Body of pancreas (tissue), 4 donors: ENCODE results near the gene CCDC78. TPM values are rescaled to one million over a fixed set of nuclear protein-coding genes. Genes with fewer than 3 reads are reported as not detected.

Experiments
- ATAC-seq: fragments of 150-250 bp; one replicate; pipeline ENCODE4 v1.9.1; 2016
- DNase-seq, 4 donors: peaks; one replicate each; pipeline ENCODE4 v3.0.0-alpha.2; 2019
- H3K27ac ChIP-seq, 4 donors: fragments of 200-600 bp; sonication (generic); 1 replicate in 3 of 4; 2 replicates in 1 of 4; pipeline versions ENCODE4 v1.5.1 to v1.6.1; 2016 to 2019; ENCODE audit warnings: mild to moderate bottlenecking in 1 of 4, mixed read lengths in 1 of 4, moderate library complexity in 1 of 4
- H3K27me3 ChIP-seq, 2 donors: fragments of 200-600 bp; sonication (generic); one replicate each; pipeline ENCODE4 v1.6.0; 2016; ENCODE audit warnings: mild to moderate bottlenecking in 1 of 2
- H3K36me3 ChIP-seq, 2 donors: fragments of 200-600 bp; sonication (generic); replicated peaks in 1 of 2; 2 replicates each; pipeline ENCODE4 v1.5.1; 2016; ENCODE audit warnings: low read depth in 2 of 2; ENCODE audit not compliant: insufficient read depth in 1 of 2
- H3K4me1 ChIP-seq: fragments of 200-600 bp; sonication (generic); one replicate; pipeline ENCODE4 v1.6.0; 2016
- H3K4me3 ChIP-seq, 2 donors: fragments of 200-600 bp; sonication (generic); 1 replicate in 1 of 2; 2 replicates in 1 of 2; pipeline ENCODE4 v1.5.1; 2016 to 2019
- H3K9me3 ChIP-seq, 3 donors: fragments of 200-600 bp; sonication (generic); 1 replicate in 2 of 3; 2 replicates in 1 of 3; pipeline ENCODE4 v1.5.1; 2016
- CTCF ChIP-seq, 7 experiments: fragments of 450-650 bp in 4 of 7; fragments of 200-600 bp in 3 of 7; sonication (generic) in 3 of 7; IDR thresholded peaks; one replicate each; pipeline ENCODE4 v1.5.1; 2016 to 2019; ENCODE audit warnings: antibody characterized with exemption in 7 of 7
- POLR2A ChIP-seq, 3 donors: fragments of 450-650 bp; IDR thresholded peaks; one replicate each; pipeline ENCODE4 v1.6.1; 2016; ENCODE audit warnings: antibody characterized with exemption in 3 of 3, mild to moderate bottlenecking in 2 of 3
- WGBS, 2 donors: methylation state at CpG; one replicate each; pipeline ENCODE4 v1.1.5; 2017; 5-methylcytosine and 5-hydroxymethylcytosine counted together
- intact Hi-C: fragments of 100-400 bp; cut with DNase I; formaldehyde crosslinking; loops from one replicate; pipeline ENCODE4 v1.15.1; 2023
- total RNA-seq, 2 donors: library from RNA; depleted of rRNA; stranded (reverse); fragments of >200 nt; gene quantifications; one replicate each; pipeline ENCODE4 v1.1.0, GENCODE V29; 2016

The CCDC78 gene
- total RNA-seq, 2 donors from 2014 or later = not detected

- Histone ChIP-seq H3K27me3 (peaks cover 0 to 42% of the 10 kb centered on the region in 2 donors), H3K27ac (no peak overlapping the region), H3K4me3 (no peak overlapping the region), H3K9me3 (no peaks in the 10 kb centered on the region), H3K36me3 (no peaks in the 10 kb centered on the region), H3K4me1 (peaks cover 10% of the 10 kb centered on the region)
- intact Hi-C loops = loop anchor here (10.0 kb wide), 1 partner anchor 474 kb away; no protein-coding TSS in a partner anchor
- ATAC-seq = peak; percentile 68
- 5% methylated on average over 65 of the region's 76 CpGs; no CpG with 5 or more reads in 1 of the 2 donors for WGBS, 2 donors
- DNase-seq = peak in 1 of 4 donors; percentile 50
- TF ChIP-seq POLR2A (IDR thresholded peaks at IDR 0.05) (no peak), CTCF (IDR thresholded peaks at IDR 0.05) (no peak)
Observed at GRCh38 chr16:700684-701584, 25.3 kb downstream of the CCDC78 start.

- Histone ChIP-seq H3K4me3 (no peak overlapping the region), H3K36me3 (no peaks in the 10 kb centered on the region), H3K27ac (no peak overlapping the region), H3K9me3 (no peaks in the 10 kb centered on the region), H3K27me3 (peaks cover 0 to 48% of the 10 kb centered on the region in 2 donors), H3K4me1 (peaks cover 27% of the 10 kb centered on the region)
- ATAC-seq = no peak
- no peak for TF ChIP-seq POLR2A (IDR thresholded peaks at IDR 0.05)
- no peak for TF ChIP-seq CTCF (IDR thresholded peaks at IDR 0.05)
- intact Hi-C loops = no loop called here
- 66 to 78% methylated on average over 11 to 18 of the region's 19 CpGs for WGBS, 2 donors
- DNase-seq = no peak
Observed at GRCh38 chr16:698911-699671, 27.2 kb downstream of the CCDC78 start.

GRCh38 chr16:695355-696089, 30.7 kb downstream of the CCDC78 start:
- WGBS, 2 donors = 0 to 3% methylated on average over 6 to 64 of the region's 71 CpGs
- H3K27me3 ChIP-seq = peaks cover 0 to 24% of the 10 kb centered on the region in 2 donors
- H3K27ac ChIP-seq = no peak overlapping the region
- TF ChIP-seq CTCF (IDR thresholded peaks at IDR 0.05) (no peak), POLR2A (IDR thresholded peaks at IDR 0.05) (no peak)
- H3K4me1 ChIP-seq = peaks cover 30% of the 10 kb centered on the region
- intact Hi-C loops = no loop called here
- DNase-seq = peak in 3 of 4 donors; percentile 33 to 50 (median 44)
- H3K4me3 ChIP-seq = no peak overlapping the region
- ATAC-seq = peak; percentile 30
- H3K36me3 ChIP-seq = no peaks in the 10 kb centered on the region
- no peaks in the 10 kb centered on the region for H3K9me3 ChIP-seq

- Histone ChIP-seq H3K4me1 (peaks cover 30% of the 10 kb centered on the region), H3K36me3 (no peaks in the 10 kb centered on the region), H3K9me3 (no peaks in the 10 kb centered on the region), H3K4me3 (no peak overlapping the region), H3K27me3 (peaks cover 0 to 24% of the 10 kb centered on the region in 2 donors), H3K27ac (no peak overlapping the region)
- DNase-seq (no peak), ATAC-seq (no peak)
- 0% methylated on average over 28 of the region's 37 CpGs; no CpG with 5 or more reads in 1 of the 2 donors for WGBS, 2 donors
- intact Hi-C loops = no loop called here
- TF ChIP-seq CTCF (IDR thresholded peaks at IDR 0.05) (no peak), POLR2A (IDR thresholded peaks at IDR 0.05) (no peak)
Observed at GRCh38 chr16:694863-695354, 31.3 kb downstream of the CCDC78 start.
